PC-3 (cell line): Measurements from ENCODE around the gene MOB1A.

Source experiments
- EZH2phosphoT487 ChIP-seq: fragments of 300-600 bp; sonication (generic); IDR thresholded peaks from 2 replicates; pipeline ENCODE4 v1.6.1; 2018; ENCODE audit warnings: mild to moderate bottlenecking, antibody characterized with exemption, low read length, borderline replicate concordance
- TF ChIP-seq, protein P1 (sequence below): fragments of 300-600 bp; sonication (generic); conservative IDR thresholded peaks from 2 replicates; pipeline ENCODE4 v1.5.1; 2017; ENCODE audit warnings: antibody characterized with exemption, low read depth, mild to moderate bottlenecking, low read length

DNA sequence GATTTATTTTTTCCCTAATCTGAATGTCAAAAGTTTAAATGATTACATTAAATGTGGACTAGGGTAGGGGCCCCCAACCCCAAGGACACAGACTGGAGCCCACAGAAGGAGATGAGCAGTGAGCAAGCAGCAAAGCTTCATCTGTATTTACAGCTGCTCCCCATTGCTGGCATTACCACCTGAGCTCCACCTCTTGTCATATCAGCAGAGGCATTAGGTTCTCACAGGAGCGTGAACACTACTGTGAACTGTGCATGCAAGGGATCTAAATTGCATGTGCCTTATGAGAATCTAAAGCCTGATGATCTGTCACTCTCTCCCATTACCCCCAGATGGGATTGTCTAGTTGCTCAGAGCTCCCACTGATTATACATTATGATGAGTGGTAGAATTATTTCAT, 3.8 kb downstream of the MOB1A start:
- no peak for TF ChIP-seq EZH2phosphoT487
- TF ChIP-seq, protein P1, sequence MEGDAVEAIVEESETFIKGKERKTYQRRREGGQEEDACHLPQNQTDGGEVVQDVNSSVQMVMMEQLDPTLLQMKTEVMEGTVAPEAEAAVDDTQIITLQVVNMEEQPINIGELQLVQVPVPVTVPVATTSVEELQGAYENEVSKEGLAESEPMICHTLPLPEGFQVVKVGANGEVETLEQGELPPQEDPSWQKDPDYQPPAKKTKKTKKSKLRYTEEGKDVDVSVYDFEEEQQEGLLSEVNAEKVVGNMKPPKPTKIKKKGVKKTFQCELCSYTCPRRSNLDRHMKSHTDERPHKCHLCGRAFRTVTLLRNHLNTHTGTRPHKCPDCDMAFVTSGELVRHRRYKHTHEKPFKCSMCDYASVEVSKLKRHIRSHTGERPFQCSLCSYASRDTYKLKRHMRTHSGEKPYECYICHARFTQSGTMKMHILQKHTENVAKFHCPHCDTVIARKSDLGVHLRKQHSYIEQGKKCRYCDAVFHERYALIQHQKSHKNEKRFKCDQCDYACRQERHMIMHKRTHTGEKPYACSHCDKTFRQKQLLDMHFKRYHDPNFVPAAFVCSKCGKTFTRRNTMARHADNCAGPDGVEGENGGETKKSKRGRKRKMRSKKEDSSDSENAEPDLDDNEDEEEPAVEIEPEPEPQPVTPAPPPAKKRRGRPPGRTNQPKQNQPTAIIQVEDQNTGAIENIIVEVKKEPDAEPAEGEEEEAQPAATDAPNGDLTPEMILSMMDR = no peak
